Bronchial epithelial cell (primary cell): ENCODE data around the gene SCN1A. TPM values are rescaled to one million over a fixed set of nuclear protein-coding genes. Genes with fewer than 3 reads are reported as not detected.

ENCODE experiments used
- DNase-seq: peaks from one replicate; pipeline ENCODE4 v3.0.0-alpha.2; 2010; ENCODE audit warnings: low read depth
- FAIRE-seq: peaks from 2 replicates; lab custom pipeline; 2011; peaks lifted over from hg19 to GRCh38; lab: Jason Lieb, UNC
- H3K27me3 ChIP-seq: 2 replicates; pipeline ENCODE4 v1.5.1; 2011; ENCODE audit warnings: low read length; ENCODE audit not compliant: control insufficient read depth, insufficient read depth
- H3K36me3 ChIP-seq: 2 replicates; pipeline ENCODE4 v1.5.1; 2011; ENCODE audit warnings: low read length; ENCODE audit not compliant: control insufficient read depth, insufficient read depth
- H3K4me3 ChIP-seq: 2 replicates; pipeline ENCODE4 v1.5.1; 2011; ENCODE audit warnings: mild to moderate bottlenecking, low read depth, low read length, control low read depth
- total RNA-seq: library from RNA; depleted of rRNA; stranded (reverse); fragments of >200 nt; gene quantifications from 2 replicates; pipeline ENCODE4 v1.2.1, GENCODE V29; 2014
- TF ChIP-seq, protein P1 (sequence below): IDR thresholded peaks from 2 replicates; pipeline ENCODE4 v1.5.1; 2011; ENCODE audit warnings: mild to moderate bottlenecking, moderate library complexity, low read length, control low read depth, inconsistent platforms; ENCODE audit not compliant: insufficient read depth, severe bottlenecking

SCN1A gene
- total RNA-seq, 1 donor from 2014 or later: not detected

DNA sequence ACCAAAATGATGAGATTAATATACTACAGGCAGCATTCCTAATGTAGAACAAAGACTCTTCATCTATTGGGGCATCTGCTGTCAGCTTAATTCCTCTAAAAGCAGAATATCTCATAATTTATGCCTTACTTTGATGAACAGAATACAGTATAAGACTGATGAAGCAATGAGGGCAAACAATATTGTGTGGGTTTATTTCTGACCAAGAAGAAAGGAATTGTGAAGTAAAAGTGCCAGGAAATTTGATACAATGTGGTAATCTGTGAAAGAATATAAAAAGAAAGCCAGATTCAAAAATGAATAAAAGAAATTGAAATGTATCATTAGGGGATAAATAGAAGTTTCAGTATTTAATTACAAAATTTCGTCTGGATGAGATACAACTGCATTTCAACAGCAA lies 95.5 kb downstream of the SCN1A start:
- H3K36me3 ChIP-seq: no peaks in the 10 kb centered on the region
- DNase-seq (peak; percentile 65), FAIRE-seq (no peak)
- no peak overlapping the region for H3K4me3 ChIP-seq
- no peaks in the 10 kb centered on the region for H3K27me3 ChIP-seq
- TF ChIP-seq, protein P1, sequence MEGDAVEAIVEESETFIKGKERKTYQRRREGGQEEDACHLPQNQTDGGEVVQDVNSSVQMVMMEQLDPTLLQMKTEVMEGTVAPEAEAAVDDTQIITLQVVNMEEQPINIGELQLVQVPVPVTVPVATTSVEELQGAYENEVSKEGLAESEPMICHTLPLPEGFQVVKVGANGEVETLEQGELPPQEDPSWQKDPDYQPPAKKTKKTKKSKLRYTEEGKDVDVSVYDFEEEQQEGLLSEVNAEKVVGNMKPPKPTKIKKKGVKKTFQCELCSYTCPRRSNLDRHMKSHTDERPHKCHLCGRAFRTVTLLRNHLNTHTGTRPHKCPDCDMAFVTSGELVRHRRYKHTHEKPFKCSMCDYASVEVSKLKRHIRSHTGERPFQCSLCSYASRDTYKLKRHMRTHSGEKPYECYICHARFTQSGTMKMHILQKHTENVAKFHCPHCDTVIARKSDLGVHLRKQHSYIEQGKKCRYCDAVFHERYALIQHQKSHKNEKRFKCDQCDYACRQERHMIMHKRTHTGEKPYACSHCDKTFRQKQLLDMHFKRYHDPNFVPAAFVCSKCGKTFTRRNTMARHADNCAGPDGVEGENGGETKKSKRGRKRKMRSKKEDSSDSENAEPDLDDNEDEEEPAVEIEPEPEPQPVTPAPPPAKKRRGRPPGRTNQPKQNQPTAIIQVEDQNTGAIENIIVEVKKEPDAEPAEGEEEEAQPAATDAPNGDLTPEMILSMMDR: no peak

DNA sequence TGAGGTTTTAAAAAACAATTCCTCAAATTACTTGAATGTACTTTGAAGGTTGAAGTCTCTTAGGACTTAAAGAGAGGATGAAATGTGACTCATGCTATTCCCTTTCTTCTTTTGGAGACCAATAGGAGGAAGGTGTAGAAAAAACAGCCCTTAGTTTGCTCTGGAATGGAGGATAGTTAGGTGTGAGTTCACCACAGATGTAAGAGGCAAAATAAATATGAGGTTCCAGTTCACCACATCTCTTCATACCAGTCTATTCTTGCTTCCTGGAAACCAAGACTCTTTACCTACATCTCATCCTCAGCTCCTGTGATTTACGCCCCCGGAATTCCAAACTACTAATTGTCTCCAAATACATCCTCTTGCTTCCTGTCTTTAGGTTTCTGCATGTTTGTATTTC lies 96.8 kb downstream of the SCN1A start:
- DNase-seq: peak; percentile 93
- Histone ChIP-seq H3K27me3 (no peaks in the 10 kb centered on the region), H3K36me3 (no peaks in the 10 kb centered on the region), H3K4me3 (no peak overlapping the region)
- TF ChIP-seq, protein P1: no peak
- FAIRE-seq: no peak

GRCh38 chr2:166025313-166025712 lies 102.5 kb downstream of the SCN1A start:
- TF ChIP-seq, protein P1: no peak
- FAIRE-seq (no peak), DNase-seq (no peak)
- Histone ChIP-seq H3K36me3 (no peaks in the 10 kb centered on the region), H3K4me3 (no peak overlapping the region), H3K27me3 (no peaks in the 10 kb centered on the region)

DNA sequence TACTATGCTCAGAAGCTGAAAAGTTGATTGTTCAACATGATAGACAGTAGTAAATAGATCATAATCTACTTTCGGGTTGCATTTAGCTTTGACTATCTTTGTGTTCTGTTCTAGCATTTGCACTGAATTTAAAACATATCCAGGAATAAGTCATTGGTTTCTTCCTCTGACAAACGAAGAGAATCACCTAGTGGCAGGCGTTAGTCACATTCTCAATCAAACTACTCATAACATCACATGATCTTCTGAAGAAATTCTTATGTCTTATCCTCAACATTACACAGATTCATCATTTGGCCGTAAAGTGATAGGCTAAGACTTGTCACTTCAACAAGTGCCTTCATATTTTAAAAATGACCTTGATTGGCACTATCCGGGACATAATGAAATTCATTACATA lies 110.6 kb downstream of the SCN1A start:
- H3K4me3 ChIP-seq: no peak overlapping the region
- no peak for FAIRE-seq
- no peaks in the 10 kb centered on the region for H3K27me3 ChIP-seq
- DNase-seq: peak; percentile 41
- no peaks in the 10 kb centered on the region for H3K36me3 ChIP-seq
- TF ChIP-seq, protein P1: no peak

- Histone ChIP-seq H3K27me3 (no peaks in the 10 kb centered on the region), H3K36me3 (no peaks in the 10 kb centered on the region), H3K4me3 (no peak overlapping the region)
- no peak for FAIRE-seq
- DNase-seq: no peak
- TF ChIP-seq, protein P1: no peak
Measured at GRCh38 chr2:166013878-166014277, 113.9 kb downstream of the SCN1A start.

- no peaks in the 10 kb centered on the region for H3K36me3 ChIP-seq
- FAIRE-seq: peak; percentile 13
Measured at GRCh38 chr2:166011660-166012059, 116.2 kb downstream of the SCN1A start.

More at GRCh38 chr2:166011660-166012059, 116.2 kb downstream of the SCN1A start:
- no peak for DNase-seq
- Histone ChIP-seq H3K4me3 (no peak overlapping the region), H3K27me3 (no peaks in the 10 kb centered on the region)
- TF ChIP-seq, protein P1: no peak
